Fibroblast of mammary gland (primary cell): Measurements from ENCODE around the gene SPAG4.
A peak's percentile ranks its signal among the peaks of the same experiment; 100 is the strongest.

Experiments
- DNase-seq: peaks from one replicate; pipeline ENCODE4 v3.0.0-alpha.2; 2010; ENCODE audit warnings: low read depth
- H3K4me3 ChIP-seq: 2 replicates; pipeline ENCODE4 v1.5.1; 2011; ENCODE audit warnings: low read depth, mild to moderate bottlenecking, low read length, moderate library complexity; ENCODE audit not compliant: control insufficient read depth
- CTCF ChIP-seq: conservative IDR thresholded peaks from 2 replicates; pipeline ENCODE4 v1.5.1; 2011; ENCODE audit warnings: low read depth, low read length, inconsistent platforms; ENCODE audit not compliant: control insufficient read depth, insufficient read depth

The SPAG4 gene

GRCh38 chr20:35620818-35621559 lies 5.4 kb downstream of the SPAG4 start:
- H3K4me3 ChIP-seq = no peak overlapping the region
- TF ChIP-seq CTCF = no peak
- DNase-seq = no peak

GRCh38 chr20:35621560-35621946 lies 5.9 kb downstream of the SPAG4 start:
- TF ChIP-seq CTCF = peak; percentile 5
- no peak overlapping the region for H3K4me3 ChIP-seq
- DNase-seq = no peak

- TF ChIP-seq CTCF = no peak
- H3K4me3 ChIP-seq = no peak overlapping the region
- DNase-seq = no peak
Measured at GRCh38 chr20:35625584-35626385, 10.2 kb downstream of the SPAG4 start.

GRCh38 chr20:35626386-35627001 lies 10.9 kb downstream of the SPAG4 start:
- no peak for TF ChIP-seq CTCF
- H3K4me3 ChIP-seq = no peak overlapping the region
- DNase-seq = no peak

- no peak for DNase-seq
- no peak for TF ChIP-seq CTCF
- H3K4me3 ChIP-seq = no peak overlapping the region
Measured at GRCh38 chr20:35627121-35627520, 11.5 kb downstream of the SPAG4 start.

- no peak for DNase-seq
- no peak for TF ChIP-seq CTCF
- no peak overlapping the region for H3K4me3 ChIP-seq
Measured at GRCh38 chr20:35629427-35630145, 14.0 kb downstream of the SPAG4 start.
